Measurements from ENCODE around the gene IL1B.
"Not testable (repeated sequence)": the region's sequence is repeated elsewhere in the genome, so short reads cannot be mapped to it uniquely, and the experiment has no call there.

The IL1B gene

DNA sequence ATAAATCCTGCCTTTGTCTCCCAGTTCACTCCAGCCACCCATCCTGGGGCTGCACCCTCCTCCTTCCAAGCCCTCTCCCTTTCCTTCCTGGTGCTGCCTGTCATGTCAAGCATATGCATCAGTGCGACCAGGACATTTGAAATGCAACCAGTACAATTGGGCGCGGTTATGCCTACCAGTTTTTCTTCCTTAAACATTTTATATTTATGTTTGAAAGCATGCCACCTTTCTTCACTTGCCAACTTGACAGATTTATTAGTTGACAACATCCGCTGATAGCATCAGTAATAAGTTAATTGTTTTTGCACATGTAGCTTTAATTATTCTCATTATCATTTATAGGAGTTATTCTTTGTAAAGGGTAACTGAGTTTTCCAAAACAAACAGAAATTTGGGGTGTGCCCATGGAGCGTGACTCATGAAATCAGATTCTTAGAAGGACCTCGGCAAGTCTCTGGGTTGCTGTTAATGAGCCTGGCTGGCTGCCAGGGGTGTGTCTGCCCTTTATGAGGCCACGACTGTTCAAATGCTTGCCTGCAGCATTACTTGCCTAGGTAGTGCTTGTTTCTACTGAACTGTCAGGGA lies 32.8 kb upstream of the IL1B start:
- TF ChIP-seq, protein P1, sequence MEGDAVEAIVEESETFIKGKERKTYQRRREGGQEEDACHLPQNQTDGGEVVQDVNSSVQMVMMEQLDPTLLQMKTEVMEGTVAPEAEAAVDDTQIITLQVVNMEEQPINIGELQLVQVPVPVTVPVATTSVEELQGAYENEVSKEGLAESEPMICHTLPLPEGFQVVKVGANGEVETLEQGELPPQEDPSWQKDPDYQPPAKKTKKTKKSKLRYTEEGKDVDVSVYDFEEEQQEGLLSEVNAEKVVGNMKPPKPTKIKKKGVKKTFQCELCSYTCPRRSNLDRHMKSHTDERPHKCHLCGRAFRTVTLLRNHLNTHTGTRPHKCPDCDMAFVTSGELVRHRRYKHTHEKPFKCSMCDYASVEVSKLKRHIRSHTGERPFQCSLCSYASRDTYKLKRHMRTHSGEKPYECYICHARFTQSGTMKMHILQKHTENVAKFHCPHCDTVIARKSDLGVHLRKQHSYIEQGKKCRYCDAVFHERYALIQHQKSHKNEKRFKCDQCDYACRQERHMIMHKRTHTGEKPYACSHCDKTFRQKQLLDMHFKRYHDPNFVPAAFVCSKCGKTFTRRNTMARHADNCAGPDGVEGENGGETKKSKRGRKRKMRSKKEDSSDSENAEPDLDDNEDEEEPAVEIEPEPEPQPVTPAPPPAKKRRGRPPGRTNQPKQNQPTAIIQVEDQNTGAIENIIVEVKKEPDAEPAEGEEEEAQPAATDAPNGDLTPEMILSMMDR (conservative IDR thresholded peaks at IDR 0.05; ENCODE audit: low read length): no peak
- DNase-seq (ENCODE audit: low read depth): peak; percentile 87
- no peak overlapping the region for H3K4me3 ChIP-seq (ENCODE audit: low read length)

DNA sequence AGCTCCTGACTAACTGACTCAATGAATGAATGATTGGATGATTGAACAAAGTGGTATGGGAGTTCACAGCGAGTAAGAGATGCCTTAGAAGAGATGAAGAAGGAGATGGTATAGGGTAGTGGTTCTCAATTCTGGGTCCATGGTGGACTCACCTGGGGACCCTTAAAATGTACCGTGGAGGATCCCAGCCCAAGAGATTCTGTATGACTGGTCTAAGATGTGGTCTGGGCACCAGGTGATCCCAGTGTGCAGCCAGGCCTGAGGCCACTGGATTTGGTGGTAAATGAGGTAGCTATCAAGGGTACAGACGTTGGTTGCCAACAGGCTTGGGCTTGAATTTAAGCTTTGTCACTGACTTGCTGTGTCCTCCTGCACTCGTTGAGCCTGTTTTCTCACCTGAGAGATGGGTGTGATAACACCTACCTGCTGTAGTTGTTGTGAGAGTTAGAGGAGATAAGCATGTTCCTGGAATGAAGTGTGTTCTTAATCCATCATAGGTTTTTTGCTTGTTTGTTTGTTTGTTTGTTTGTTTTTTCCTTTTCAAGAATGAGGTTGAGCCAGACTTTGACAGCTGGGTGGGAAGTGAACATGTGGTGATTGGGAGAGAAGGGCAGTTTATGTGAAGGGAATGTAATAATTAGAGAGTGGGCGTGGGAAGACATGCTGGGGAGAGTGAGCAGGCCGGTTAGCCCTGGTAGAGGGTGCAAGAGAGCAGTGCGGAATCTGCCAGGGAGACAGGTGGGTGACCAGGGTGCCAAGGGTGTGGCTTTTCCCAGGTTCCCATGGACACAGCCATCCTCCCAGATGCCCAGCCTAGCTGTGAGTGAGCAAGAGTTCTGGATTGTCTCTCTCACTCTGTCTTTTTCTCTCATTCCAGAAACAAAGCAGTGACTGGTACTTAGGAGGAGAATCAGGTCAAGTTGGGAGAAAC lies 31.4 kb upstream of the IL1B start:
- TF ChIP-seq, protein P1 (conservative IDR thresholded peaks at IDR 0.05; ENCODE audit: low read length): no peak
- no peak for DNase-seq (ENCODE audit: low read depth)
- no peak overlapping the region for H3K4me3 ChIP-seq (ENCODE audit: low read length)

DNA sequence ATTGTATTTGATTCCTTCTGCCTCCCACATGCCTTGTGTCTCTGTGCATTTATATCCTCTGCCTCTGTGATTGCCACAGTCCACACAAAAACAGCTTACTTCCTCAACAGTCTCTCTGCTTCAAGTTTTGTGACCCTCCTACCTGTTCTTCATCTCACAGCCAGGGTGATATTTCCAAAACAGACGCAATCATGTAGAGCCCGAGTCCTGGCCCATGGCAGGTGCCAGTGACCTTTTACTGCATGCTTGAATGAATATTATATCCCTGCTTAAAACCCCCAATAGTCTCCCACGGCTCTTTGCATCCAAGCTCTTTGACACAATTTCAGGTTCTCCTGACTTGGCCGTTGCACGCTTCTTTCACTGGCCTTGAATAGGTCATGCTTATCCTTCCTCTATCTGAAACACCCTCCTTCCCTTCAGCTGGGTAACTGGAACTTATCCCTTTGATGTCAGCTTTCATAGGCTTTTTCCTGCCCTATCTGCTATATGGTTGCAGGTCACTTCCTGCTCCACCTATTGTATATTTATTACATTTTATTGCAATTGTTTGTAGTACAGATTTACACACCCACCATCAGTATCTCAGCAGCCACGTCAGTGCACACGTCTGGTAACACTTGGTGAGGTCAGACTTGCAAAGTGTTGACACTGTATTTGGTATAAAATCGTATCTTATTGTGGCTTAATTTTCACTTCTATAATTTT lies 29.7 kb upstream of the IL1B start:
- no peak overlapping the region for H3K4me3 ChIP-seq (ENCODE audit: low read length)
- TF ChIP-seq, protein P1 (conservative IDR thresholded peaks at IDR 0.05; ENCODE audit: low read length): no peak
- no peak for DNase-seq (ENCODE audit: low read depth)

DNA sequence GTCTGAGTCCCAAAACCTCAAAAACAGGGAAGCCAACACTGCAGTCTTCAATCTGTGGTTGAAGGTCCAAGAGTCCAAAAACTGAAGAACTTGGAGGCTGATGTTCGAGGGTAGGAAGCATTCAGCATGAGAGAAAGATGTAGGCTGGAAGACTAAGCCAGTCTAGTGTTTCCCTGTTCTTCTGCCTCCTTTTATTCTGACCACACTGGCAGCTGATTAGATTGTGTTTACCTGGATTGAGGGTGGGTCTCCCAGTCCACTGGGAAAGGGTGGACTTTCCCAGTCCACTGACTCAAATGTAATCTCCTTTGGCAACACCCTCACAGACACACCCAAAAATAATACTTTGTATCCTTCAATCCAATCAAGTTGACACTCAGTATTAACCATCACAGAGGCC lies 27.5 kb upstream of the IL1B start:
- DNase-seq (ENCODE audit: low read depth): no peak
- H3K4me3 ChIP-seq (ENCODE audit: low read length): no peak overlapping the region
- TF ChIP-seq, protein P1 (conservative IDR thresholded peaks at IDR 0.05; ENCODE audit: low read length): no peak

DNA sequence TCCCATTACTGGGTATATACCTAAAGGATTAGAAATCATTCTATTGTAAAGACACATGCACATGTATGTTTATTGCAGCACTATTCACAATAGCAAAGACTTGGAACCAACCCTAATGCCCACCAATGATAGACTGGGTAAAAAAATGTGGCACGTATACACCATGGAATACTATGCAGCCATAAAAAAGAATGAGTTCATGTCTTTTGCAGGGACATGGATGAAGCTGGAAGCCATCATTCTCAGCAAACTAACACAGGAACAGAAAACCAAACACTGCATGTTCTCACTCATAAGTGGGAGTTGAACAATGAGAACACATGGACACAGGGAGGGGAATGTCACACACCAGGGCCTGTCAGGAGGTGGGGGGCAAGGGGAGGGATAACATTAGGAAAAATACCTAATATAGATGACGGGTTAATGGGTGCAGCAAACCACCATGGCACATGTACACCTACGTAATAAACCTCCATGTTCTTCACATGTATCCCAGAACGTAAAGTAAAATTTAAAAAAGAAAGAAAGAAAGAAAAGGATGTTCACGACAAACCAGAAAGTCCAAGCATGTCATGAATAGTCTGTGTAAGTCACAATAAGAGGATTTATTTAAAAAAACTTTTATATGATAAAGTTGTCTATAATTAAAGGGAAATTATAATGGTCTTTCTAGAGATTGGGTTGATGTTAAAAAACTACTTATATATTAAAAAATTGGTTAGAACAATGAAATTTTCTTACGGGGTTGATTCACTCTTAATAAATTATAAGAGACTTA lies 23.0 kb upstream of the IL1B start:
- DNase-seq (ENCODE audit: low read depth); H3K4me3 ChIP-seq (ENCODE audit: low read length): not testable (repeated sequence)

DNA sequence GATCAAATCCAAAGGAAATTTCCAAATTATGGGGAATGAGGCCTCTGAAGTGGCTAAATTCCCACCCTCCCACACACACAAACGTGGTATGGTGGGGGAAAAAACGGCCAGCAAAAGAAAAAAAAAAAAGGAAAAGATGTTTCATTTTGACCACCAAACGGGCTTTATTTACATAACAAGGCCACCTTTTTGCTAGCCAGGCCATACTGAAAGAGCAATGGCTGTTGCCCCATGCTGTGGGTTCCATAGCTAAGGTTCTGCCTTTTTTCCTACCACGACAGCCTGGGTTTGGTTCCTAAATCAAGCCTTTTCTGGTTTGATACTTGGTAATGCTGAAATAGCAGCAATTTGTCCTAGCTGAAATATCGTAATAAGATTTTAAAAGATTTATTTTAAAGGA lies 14.0 kb upstream of the IL1B start:
- TF ChIP-seq, protein P1 (conservative IDR thresholded peaks at IDR 0.05; ENCODE audit: low read length): no peak
- no peak overlapping the region for H3K4me3 ChIP-seq (ENCODE audit: low read length)
- no peak for DNase-seq (ENCODE audit: low read depth)

DNA sequence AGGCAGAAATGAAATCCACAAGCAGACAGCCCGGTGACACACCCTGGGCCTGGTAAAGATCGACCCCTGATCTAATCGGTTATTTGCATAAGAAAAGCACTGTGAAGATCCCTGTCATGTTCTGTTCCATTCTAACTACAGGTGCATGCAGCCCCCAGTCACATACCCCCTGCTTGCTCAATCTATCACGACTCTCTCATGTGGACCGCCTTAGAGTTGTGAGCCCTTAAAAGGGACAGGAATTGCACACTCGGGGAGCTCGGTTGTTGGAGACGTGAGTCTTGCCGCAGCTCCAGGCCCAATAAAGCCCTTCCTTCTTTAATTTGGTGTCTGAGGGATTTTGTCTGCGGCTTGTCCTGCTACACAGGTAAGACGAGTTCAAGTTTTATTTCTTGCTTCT lies 13.4 kb upstream of the IL1B start:
- no peak for DNase-seq (ENCODE audit: low read depth)
- H3K4me3 ChIP-seq (ENCODE audit: low read length): no peak overlapping the region
- TF ChIP-seq, protein P1 (conservative IDR thresholded peaks at IDR 0.05; ENCODE audit: low read length): no peak

All from AG10803 (cell line).